ENCODE measurements around the gene USP19. TPM values are rescaled to one million over a fixed set of nuclear protein-coding genes. Genes with fewer than 3 reads are reported as not detected.

Gene USP19
- total and polyA plus RNA-seq, 2 of the 4 experiments (the other 2 are of a cell fraction), result 24.7 to 39.7 TPM

GRCh38 chr3:49111347-49111746, 9.3 kb downstream of the USP19 start:
- Histone ChIP-seq H2BK20ac (ENCODE audit: low read depth, low read length) (no peak overlapping the region), H4K5ac (ENCODE audit: low read depth, low read length) (no peak overlapping the region), H3K23ac (ENCODE audit: low read depth, low read length) (no peak overlapping the region), H3K79me1 (ENCODE audit: low read depth in 1 of 2, low read length in 2 of 2) (peaks cover 14 to 15% of the 10 kb centered on the region in 2 experiments), H3K18ac (ENCODE audit: low read depth, low read length) (no peak overlapping the region), H3K27me3 (ENCODE audit: control insufficient read depth, insufficient read depth, low read length) (no peaks in the 10 kb centered on the region), H4K8ac (ENCODE audit: low read depth in 2 of 2, low read length in 2 of 2) (no peak overlapping the region), H2AK5ac (ENCODE audit: low read depth, low read length) (no peak overlapping the region), H3K14ac (replicated peaks; ENCODE audit: low read depth, low read length) (no peak overlapping the region), H2BK15ac (ENCODE audit: low read depth, low read length) (no peak overlapping the region), H3K4me2 (ENCODE audit: low read depth, low read length) (no peak overlapping the region), H3K36me3 (ENCODE audit: control insufficient read depth, insufficient read depth, low read length) (peaks cover 80% of the 10 kb centered on the region), H2AK9ac (replicated peaks; ENCODE audit: low read depth, low read length, poor library complexity) (no peak overlapping the region), H3K9me3 (ENCODE audit: control insufficient read depth, insufficient read depth, low read length) (no peaks in the 10 kb centered on the region), H2AFZ (replicated peaks; ENCODE audit: low read length, poor library complexity) (no peak overlapping the region), H3K4me1 (ENCODE audit: control insufficient read depth, insufficient read depth, low read length) (no peaks in the 10 kb centered on the region), H4K20me1 (ENCODE audit: insufficient read depth, low read length) (no peaks in the 10 kb centered on the region), H2BK5ac (ENCODE audit: low read depth, low read length, poor library complexity, severe bottlenecking) (no peak overlapping the region), H3K56ac (ENCODE audit: extremely low read depth, insufficient read depth, low read length) (no peak overlapping the region), H3K4me3 (ENCODE audit: insufficient read depth, low read depth, low read length) (no peak overlapping the region), H3K9ac (ENCODE audit: low read depth, low read length) (no peak overlapping the region), H3K4ac (ENCODE audit: low read depth, low read length) (no peak overlapping the region), H2BK120ac (ENCODE audit: low read depth, low read length) (no peak overlapping the region), H4K91ac (ENCODE audit: insufficient read depth, low read depth, low read length) (no peak overlapping the region), H3K9me1 (ENCODE audit: insufficient read depth, low read length) (peaks cover 4% of the 10 kb centered on the region), H3K27ac (ENCODE audit: insufficient read depth, low read length) (no peak overlapping the region)
- dilution Hi-C loops (cut with HindIII; ENCODE audit: low sequenced_read_pairs, unreplicated experiment), result no loop called here
- in situ Hi-C loops (cut with MboI; ENCODE audit: low sequenced_read_pairs), result no loop called here
- ChIA-PET POLR2A (ENCODE audit: unreplicated experiment) (no interaction called here), CTCF (no interaction called here)
- no peak for DNase-seq
- no peak for TF ChIP-seq USF2 (IDR thresholded peaks at IDR 0.05; ENCODE audit: low read depth, low read length)
- TF ChIP-seq NFE2L2 (IDR thresholded peaks at IDR 0.05; ENCODE audit: low read depth, low read length), result no peak
- TF ChIP-seq CHD1 (IDR thresholded peaks at IDR 0.05; ENCODE audit: low read depth, low read length), result no peak
- no peak for TF ChIP-seq CTCF (conservative IDR thresholded peaks at IDR 0.05; ENCODE audit: low read depth, low read length)
- TF ChIP-seq FOS (IDR thresholded peaks at IDR 0.05; ENCODE audit: low read depth, low read length), result no peak
- no peak for TF ChIP-seq CEBPB (IDR thresholded peaks at IDR 0.05; ENCODE audit: low read depth, low read length)
- TF ChIP-seq MXI1 (IDR thresholded peaks at IDR 0.05; ENCODE audit: borderline replicate concordance, low read depth, low read length), result no peak
- TF ChIP-seq RCOR1 (IDR thresholded peaks at IDR 0.05; ENCODE audit: insufficient replicate concordance, low read length), result no peak
- no peak for TF ChIP-seq ELK1 (IDR thresholded peaks at IDR 0.05; ENCODE audit: borderline replicate concordance, low read depth, low read length)
- TF ChIP-seq POLR2A (IDR thresholded peaks at IDR 0.05; ENCODE audit: low read depth, low read length), result no peak
- no peak for TF ChIP-seq BHLHE40 (IDR thresholded peaks at IDR 0.05; ENCODE audit: low read depth, low read length)
- TF ChIP-seq SMC3 (IDR thresholded peaks at IDR 0.05; ENCODE audit: low read depth, low read length), result no peak
- no peak for TF ChIP-seq MAZ (IDR thresholded peaks at IDR 0.05; ENCODE audit: borderline replicate concordance, low read depth, low read length)
- TF ChIP-seq RAD21 (IDR thresholded peaks at IDR 0.05; ENCODE audit: low read length), result no peak
- no peak for TF ChIP-seq RFX5 (IDR thresholded peaks at IDR 0.05; ENCODE audit: low read depth, low read length)
- TF ChIP-seq MAFK (IDR thresholded peaks at IDR 0.05; ENCODE audit: low read depth, low read length), result no peak
- 78% methylated on average over 5 of the region's 6 CpGs; no CpG with 5 or more reads in 1 of the 2 experiments for WGBS, 2 experiments (ENCODE audit: extremely low coverage in 2 of 2, insufficient read length in 1 of 2)
- ATAC-seq (ENCODE audit: low read depth), result no peak
- intact Hi-C loops (cut with micrococcal nuclease), result no loop called here
- BruUV-seq (replicated peaks), result no TSS peak

All from IMR-90 (cell line).